Retinal pigment epithelial cell (primary cell): ENCODE measurements around the gene TBCD.

Experiments used
- DNase-seq: peaks from one replicate; pipeline ENCODE4 v3.0.0-alpha.2; 2010; ENCODE audit warnings: low read depth
- H3K4me3 ChIP-seq: 2 replicates; pipeline ENCODE4 v1.5.1; 2011; ENCODE audit warnings: mild to moderate bottlenecking, low read length, control low read depth, moderate library complexity
- TF ChIP-seq, protein P1 (sequence below): conservative IDR thresholded peaks from 2 replicates; pipeline ENCODE4 v1.5.1; 2011; ENCODE audit warnings: low read depth, low read length, control low read depth, inconsistent platforms

Gene TBCD

DNA sequence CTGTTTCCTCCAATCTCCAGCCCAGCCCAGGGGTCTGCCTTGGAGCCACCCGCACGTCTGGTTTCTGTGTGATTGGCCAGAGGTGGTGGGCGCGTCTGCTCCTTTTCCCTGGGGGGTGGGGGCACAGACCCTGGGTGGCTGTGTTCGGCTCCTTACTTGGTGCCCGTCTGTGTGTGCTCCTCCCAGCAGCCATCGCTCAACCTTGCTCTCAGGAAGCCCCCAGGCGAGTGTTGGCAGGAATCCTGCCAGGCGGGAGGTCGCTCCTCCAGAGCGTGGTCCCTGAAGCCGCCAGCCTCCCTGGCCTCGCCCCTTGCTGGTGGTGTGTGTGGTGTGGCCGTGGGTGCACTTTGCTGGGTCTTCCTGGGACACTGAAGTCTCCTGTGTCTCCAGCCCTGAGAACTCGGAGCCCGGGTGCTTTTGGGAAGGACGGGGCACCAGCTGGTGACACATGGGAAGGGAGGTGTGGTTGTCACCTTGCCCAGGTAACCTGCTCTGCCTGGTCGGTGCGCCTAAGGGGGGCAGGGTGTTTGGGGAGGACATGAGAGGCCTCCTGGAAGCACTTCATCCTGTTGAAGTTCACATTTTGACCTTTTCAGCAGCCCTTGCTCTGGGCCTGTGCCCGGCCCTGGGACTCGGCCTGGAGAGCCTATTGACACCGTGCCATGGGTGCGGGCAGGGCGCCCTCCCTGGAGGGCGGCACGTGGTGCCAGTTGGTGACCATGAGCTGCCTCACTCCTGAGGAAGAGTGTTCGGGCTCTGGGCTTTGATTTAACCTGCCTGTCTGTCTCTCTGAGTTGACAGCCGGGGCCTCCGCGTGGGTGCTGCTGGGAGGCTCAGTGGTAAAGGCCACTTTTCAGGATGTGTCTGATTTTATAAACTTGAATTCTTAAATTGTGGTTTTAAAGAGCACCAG, 137.0 kb downstream of the TBCD start:
- no peak overlapping the region for H3K4me3 ChIP-seq
- no peak for DNase-seq
- TF ChIP-seq, protein P1, sequence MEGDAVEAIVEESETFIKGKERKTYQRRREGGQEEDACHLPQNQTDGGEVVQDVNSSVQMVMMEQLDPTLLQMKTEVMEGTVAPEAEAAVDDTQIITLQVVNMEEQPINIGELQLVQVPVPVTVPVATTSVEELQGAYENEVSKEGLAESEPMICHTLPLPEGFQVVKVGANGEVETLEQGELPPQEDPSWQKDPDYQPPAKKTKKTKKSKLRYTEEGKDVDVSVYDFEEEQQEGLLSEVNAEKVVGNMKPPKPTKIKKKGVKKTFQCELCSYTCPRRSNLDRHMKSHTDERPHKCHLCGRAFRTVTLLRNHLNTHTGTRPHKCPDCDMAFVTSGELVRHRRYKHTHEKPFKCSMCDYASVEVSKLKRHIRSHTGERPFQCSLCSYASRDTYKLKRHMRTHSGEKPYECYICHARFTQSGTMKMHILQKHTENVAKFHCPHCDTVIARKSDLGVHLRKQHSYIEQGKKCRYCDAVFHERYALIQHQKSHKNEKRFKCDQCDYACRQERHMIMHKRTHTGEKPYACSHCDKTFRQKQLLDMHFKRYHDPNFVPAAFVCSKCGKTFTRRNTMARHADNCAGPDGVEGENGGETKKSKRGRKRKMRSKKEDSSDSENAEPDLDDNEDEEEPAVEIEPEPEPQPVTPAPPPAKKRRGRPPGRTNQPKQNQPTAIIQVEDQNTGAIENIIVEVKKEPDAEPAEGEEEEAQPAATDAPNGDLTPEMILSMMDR = no peak

DNA sequence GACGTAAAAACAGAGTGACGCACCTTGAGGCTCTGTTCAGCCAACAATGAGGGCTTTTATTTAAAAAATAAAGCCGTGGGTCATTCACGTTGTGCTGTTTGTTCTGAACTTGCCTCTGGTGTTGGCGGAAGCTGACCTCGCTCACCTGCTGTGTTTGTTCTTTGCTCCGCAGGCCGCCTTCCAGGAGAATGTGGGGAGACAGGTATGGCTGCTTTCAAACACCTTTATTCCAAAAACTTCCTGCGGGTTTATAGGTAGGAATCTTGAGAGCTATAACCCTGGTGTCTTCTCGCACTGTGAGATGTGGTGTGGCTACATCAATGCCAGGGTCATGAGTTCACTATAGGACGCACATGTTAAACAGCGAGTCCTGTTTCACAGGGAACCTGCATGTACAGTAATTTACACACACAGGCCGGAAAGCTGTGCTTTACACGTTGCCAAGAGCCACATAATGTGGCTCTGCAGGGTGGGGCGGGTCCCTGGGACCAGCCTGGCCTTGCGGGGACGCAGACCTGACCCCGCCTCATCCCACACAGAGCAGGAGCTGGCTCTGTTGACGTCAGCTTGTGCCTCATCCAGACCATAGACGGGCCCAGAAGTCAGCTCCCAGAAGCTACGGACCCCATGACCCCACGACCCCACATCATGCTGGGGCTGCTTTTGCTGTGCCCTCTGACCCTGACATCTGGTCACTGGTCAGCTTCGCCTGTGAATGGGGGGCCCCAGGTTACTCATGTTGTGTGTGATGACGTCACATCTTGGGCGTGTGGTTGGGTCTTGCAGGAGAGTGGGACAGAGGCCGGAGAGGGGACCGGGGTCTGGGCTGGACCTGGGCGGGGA, 137.9 kb downstream of the TBCD start:
- no peak for DNase-seq
- H3K4me3 ChIP-seq = no peak overlapping the region
- TF ChIP-seq, protein P1 = no peak

DNA sequence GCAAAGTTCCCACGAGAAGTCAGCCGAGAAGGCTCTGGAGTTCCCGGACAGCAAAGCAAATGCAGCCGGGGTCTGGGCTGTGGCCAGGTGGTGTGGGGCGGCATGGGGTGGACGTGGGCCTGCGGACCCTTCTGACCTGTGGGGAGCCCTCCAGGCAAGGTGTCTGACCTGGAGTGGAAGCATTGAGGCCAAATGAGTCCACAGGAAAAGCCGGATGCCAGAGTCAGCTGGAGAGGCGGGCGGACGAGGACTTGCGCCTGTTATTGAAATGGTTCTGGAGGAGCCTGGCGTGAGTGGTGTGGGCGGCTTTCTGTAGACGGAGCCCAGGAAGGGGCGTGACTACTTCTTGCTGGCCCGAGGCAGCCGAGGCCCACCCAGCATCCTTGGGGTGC, 138.5 kb downstream of the TBCD start:
- H3K4me3 ChIP-seq = no peak overlapping the region
- no peak for DNase-seq
- TF ChIP-seq, protein P1 = no peak

DNA sequence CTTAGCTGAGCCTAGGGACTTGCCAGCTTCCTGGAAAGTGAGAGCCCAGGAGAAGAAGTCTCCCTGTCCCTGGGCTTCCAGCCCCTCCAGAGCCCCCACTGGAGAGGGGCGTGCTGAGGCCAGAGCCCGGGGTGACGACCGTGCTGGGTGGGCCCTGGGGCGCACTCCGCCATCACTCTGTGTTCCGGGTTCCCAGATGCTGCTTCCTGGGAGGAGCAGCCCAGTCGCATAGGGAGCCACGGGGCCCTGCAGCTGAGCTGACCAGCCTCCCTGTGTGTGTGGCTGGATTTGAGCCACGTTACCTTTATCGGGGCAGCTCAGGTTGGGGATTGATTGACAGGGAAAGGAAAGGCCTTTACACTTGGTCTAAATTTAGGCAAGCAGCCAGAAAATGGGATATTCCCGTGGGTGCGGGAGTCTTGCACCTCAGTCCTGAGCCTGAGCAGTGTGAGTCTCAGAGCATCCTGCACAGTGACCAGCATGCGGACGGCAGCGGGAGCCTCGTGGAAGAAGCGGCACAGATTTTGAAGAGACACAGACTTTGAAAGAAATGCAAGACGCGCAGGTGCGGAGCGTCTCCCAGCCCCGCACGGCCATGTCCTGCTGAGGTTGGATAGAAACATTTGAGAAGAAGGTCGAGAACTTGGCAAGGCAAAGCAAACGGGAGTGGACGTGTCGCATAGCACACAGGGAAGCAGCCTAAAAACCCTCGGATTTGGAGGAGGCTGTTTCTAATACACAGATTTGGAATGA, 139.2 kb downstream of the TBCD start:
- DNase-seq = no peak
- H3K4me3 ChIP-seq = no peak overlapping the region
- TF ChIP-seq, protein P1 = no peak

DNA sequence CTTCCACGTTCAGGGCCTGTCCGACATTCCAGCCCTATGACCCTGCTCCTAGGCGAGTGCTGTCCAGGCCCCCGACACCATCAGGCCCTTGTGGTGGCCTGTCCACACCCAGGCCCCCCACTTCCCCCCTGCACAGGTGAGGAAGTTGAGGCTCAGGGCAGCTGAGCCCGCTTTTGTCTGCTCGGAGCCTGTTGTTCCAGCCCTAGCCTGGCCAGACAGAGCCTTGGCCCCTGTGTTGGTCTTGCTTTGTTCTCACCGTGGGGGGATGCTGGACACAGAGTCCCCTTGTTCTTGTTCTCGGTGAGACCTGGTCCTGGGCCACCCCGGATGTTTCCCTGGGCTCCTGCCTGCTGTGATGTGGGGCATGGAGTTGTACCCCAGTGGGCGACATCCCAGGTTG, 140.0 kb downstream of the TBCD start:
- H3K4me3 ChIP-seq = no peak overlapping the region
- TF ChIP-seq, protein P1 = no peak
- DNase-seq = no peak

DNA sequence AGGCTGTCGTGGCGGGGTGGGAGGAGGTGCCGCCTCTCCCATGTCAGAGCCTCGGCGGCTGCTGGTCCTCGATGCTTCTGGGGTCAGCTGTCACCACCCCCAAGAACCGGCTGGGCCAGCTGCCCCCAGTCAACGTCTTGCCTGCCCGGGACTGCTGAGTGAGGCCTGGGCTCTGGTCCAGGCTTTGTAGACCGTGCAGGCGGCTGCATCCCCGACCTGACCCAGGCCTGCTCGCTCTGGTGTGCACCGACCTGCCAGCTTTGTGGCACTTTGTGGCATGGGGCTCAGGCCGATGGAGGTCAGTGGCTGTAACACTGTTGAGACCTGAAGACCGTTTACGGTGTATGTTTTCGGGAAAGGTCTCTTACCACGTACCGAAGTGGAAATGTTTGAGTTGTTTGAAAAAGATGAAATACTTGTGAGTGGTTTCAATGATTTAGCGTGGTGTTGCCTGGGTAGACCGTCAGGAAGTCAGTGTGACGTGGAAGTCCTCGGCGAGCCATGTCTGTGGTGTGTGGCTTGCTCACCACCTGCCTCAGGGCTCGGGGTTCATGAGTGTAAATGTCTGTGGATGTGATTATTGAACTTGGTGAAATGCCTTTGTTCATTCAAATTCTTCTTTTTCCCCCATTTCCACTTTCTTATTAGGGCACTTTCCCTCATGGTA, 141.2 kb downstream of the TBCD start:
- no peak overlapping the region for H3K4me3 ChIP-seq
- TF ChIP-seq, protein P1 = no peak
- DNase-seq = no peak
